Measurements from ENCODE around the gene C4orf51. TPM values are rescaled to one million over a fixed set of nuclear protein-coding genes. Genes with fewer than 3 reads are reported as not detected.

The C4orf51 gene
- total and polyA plus RNA-seq, 2 of the 8 experiments (the other 6 are each of a cell fraction or from before 2014, with no cell fraction given), result 0.54 TPM; not detected in 1

GRCh38 chr4:145680902-145681301 is 956 bp downstream of the C4orf51 start:
- no peak overlapping the region for H2AK5ac ChIP-seq (ENCODE audit: low read depth, low read length)
- H4K5ac ChIP-seq (ENCODE audit: insufficient read length, low read depth, low read length), result no peak overlapping the region
- no peaks in the 10 kb centered on the region for H3K23me2 ChIP-seq (ENCODE audit: low read depth, low read length)
- H2BK120ac ChIP-seq (replicated peaks; ENCODE audit: low read depth, low read length), result no peak overlapping the region
- WGBS, 2 experiments (ENCODE audit: extremely low coverage in 1 of 2, insufficient coverage in 1 of 2, insufficient read length in 1 of 2, insufficient replicate concordance in 2 of 2, low coverage in 1 of 2, low lambda C conversion rate in 2 of 2, missing lambda C conversion rate in 1 of 2), result 88% methylated on average over 1 of the region's 1 CpG; no CpG with 5 or more reads in 1 of the 2 experiments
- H3K79me2 ChIP-seq (ENCODE audit: control insufficient read depth in 1 of 2, insufficient read depth in 2 of 2, low read length in 2 of 2), result no peaks in the 10 kb centered on the region
- no peaks in the 10 kb centered on the region for H3K4me1 ChIP-seq (replicated peaks in 1 of 4; ENCODE audit: control insufficient read depth in 3 of 4, insufficient read depth in 4 of 4, low read length in 3 of 4)
- H4K91ac ChIP-seq (replicated peaks; ENCODE audit: insufficient read length, low read length), result no peak overlapping the region
- no peaks in the 10 kb centered on the region for H3K27me3 ChIP-seq (replicated peaks in 1 of 4; ENCODE audit: control insufficient read depth in 3 of 4, extremely low read depth in 1 of 4, insufficient read depth in 3 of 4, low read length in 3 of 4)
- H3K56ac ChIP-seq (replicated peaks; ENCODE audit: insufficient read length, low read depth, low read length), result no peak overlapping the region
- no peak overlapping the region for H4K8ac ChIP-seq (ENCODE audit: extremely low read depth, insufficient read depth, low read length)
- no peaks in the 10 kb centered on the region for H4K20me1 ChIP-seq (replicated peaks in 1 of 2; ENCODE audit: control insufficient read depth in 1 of 2, insufficient read depth in 2 of 2, low read length in 2 of 2)
- no peaks in the 10 kb centered on the region; a peak in 1 of 4 replicates for H3K9me3 ChIP-seq (ENCODE audit: insufficient read depth in 2 of 2, low read depth in 1 of 2, low read length in 1 of 2)
- ChIA-PET CTCF (ENCODE audit: partially characterized antibody) (no interaction called here), POLR2A (ENCODE audit: partially characterized antibody) (no interaction called here)
- no peak overlapping the region for H3K23ac ChIP-seq (ENCODE audit: insufficient read length)
- no peak overlapping the region for H3K9ac ChIP-seq (replicated peaks in 1 of 4; ENCODE audit: extremely low read depth in 1 of 4, low read depth in 3 of 4, low read length in 3 of 4)
- DNase-seq (ENCODE audit: low read depth in 1 of 2, low spot score in 2 of 2) (no peak), FAIRE-seq (no peak)
- H3K18ac ChIP-seq (ENCODE audit: extremely low read depth, low read length), result no peak overlapping the region
- H2BK5ac ChIP-seq (ENCODE audit: low read depth, low read length), result no peak overlapping the region
- H3K4ac ChIP-seq (replicated peaks; ENCODE audit: insufficient read length, low read depth, low read length), result no peak overlapping the region
- no peak overlapping the region for H2BK12ac ChIP-seq (ENCODE audit: low read depth, low read length)
- TF ChIP-seq SIX5 (IDR thresholded peaks at IDR 0.05; ENCODE audit: low read depth, low read length) (no peak), CHD2 (IDR thresholded peaks at IDR 0.05; ENCODE audit: low read length) (no peak), NANOG (IDR thresholded peaks at IDR 0.05; ENCODE audit: insufficient read depth, low read depth, low read length, poor library complexity, severe bottlenecking) (no peak), KDM4A (IDR thresholded peaks at IDR 0.05; ENCODE audit: low read depth, low read length, severe bottlenecking) (no peak), SIRT6 (IDR thresholded peaks at IDR 0.05; ENCODE audit: low read length) (no peak), SP4 (IDR thresholded peaks at IDR 0.05; ENCODE audit: low read length) (no peak), CHD1 (IDR thresholded peaks at IDR 0.05; ENCODE audit: low read depth, low read length) (no peak), SAP30 (IDR thresholded peaks at IDR 0.05; ENCODE audit: insufficient read depth, insufficient replicate concordance, low read length) (no peak), CBX8 (IDR thresholded peaks at IDR 0.05; ENCODE audit: borderline replicate concordance, low read depth, low read length) (no peak), NRF1 (IDR thresholded peaks at IDR 0.05; ENCODE audit: low read depth, low read length) (no peak), TCF12 (IDR thresholded peaks at IDR 0.05; ENCODE audit: low read depth, low read length) (no peak)
- H3K14ac ChIP-seq (ENCODE audit: insufficient read length), result no peak overlapping the region
- no peak overlapping the region for H3K27ac ChIP-seq (ENCODE audit: low read depth, low read length)
- no peak overlapping the region for H3K4me2 ChIP-seq (ENCODE audit: insufficient read depth in 1 of 2, low read depth in 2 of 2, low read length in 2 of 2)
- H2AFZ ChIP-seq (ENCODE audit: low read length), result no peak overlapping the region
- H3K79me1 ChIP-seq (ENCODE audit: low read depth, low read length), result no peaks in the 10 kb centered on the region
- H3K36me3 ChIP-seq (ENCODE audit: control insufficient read depth in 2 of 4, insufficient read depth in 4 of 4, low read length in 3 of 4), result no peaks in the 10 kb centered on the region
- H3K4me3 ChIP-seq (ENCODE audit: extremely low read depth in 1 of 4, insufficient read depth in 2 of 4, low read depth in 3 of 4, low read length in 4 of 4), result no peak overlapping the region
- no peak overlapping the region for H2BK15ac ChIP-seq (ENCODE audit: low read length)
- no peak overlapping the region for H2BK20ac ChIP-seq (ENCODE audit: low read length)

Measured in H1 (cell line).